NOMO-1 (cell line): ENCODE results near the gene KIF9.
"Not testable (repeated sequence)": the region's sequence is repeated elsewhere in the genome, so short reads cannot be mapped to it uniquely, and the experiment has no call there.

Experiments
- DNase-seq, 2 experiments: peaks; one replicate each; lab custom pipeline; 2025; ENCODE audit not compliant: unreplicated experiment in 2 of 2; lab: John Stamatoyannopoulos, UW

Gene KIF9

DNA sequence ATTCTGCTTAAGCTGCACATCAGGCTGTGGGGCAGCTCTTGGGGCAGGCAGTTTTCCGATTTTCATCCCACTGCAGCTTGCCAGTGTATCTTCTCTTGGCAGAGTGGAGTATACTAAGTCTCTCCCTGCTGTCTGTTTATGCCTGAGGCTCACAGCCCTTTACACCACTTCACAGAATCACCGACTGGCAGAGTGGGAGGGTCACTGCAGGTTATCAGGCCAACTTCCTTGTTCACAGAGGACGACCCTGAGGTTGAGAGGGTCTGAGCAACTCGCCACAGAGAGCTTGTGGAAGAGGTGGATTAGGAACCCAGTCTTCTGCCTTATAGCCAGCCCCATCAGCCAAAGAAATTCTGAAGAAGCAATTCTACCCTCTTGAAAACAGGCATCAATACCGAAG, 30.9 kb downstream of the KIF9 start:
- DNase-seq, result no peak

GRCh38 chr3:47251085-47251484, 31.5 kb downstream of the KIF9 start:
- not testable (repeated sequence) for DNase-seq

- DNase-seq, result peak in 1 of 2 experiments; percentile 31
Measured at GRCh38 chr3:47250309-47251060, 32.1 kb downstream of the KIF9 start.

DNA sequence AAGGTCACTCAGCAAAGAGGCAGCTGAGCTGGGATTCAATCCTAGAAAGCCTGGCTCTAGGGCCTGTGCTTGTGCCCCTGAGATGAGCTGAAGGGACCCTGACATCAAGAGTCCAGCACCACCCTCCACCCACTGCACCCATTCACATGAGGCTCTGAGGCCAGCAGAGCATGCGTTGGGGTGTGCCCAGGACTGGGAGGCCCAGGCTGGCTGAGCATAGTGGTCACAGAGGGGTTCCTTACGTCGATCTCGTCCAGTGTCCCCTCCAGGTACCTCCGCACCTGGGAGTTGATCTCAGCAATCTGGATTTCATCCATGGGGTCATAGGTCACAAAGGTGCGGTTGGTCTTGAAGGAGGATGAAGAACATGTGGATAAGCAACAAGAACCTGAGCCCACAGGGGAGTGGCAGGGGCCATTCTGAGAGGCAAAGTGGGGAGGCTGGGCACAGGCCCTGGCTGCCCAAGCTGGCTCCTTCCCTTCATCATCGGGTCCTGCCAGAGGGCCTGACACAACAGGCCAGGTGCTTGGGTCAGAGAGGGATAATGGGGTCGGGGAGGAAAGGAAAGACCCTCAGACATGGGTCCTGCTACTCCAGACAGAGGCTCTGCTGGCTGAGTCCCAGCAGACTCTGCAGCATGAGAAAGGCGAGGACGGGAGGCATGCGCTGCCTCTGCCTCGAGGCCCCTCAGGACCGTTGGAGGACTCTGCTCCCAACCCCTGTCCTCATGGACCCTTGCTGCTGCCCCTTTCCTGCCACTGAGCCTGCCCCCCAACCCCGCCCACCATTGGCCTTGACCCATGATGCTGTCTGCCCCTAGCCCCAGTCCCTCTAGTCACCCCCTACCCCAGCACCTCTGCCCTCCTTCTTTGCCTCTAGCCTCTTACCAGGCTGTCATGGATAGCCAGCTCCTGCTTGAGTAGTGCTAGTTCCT, 35.2 kb downstream of the KIF9 start:
- DNase-seq, result no peak

DNA sequence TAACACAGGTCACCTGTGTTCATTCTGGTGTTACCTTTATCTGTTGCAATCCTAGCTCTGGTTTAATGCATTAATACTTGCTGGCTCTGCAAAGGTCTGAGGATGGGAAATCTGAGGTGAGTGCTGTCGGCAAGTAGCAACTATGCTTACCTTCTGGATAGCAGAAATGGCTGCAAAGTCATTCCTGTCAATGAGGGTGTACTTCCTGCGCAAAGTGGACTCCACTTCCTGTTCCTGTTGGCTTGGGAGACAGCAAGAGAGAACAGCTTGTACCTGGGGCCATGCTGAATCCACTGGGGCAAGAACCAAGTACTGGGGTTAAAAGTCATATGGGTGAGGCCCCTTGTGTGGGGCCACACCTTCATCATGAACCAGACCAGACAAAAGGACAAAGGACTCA, 37.3 kb downstream of the KIF9 start:
- DNase-seq, result no peak

GRCh38 chr3:47244531-47245100, 38.0 kb downstream of the KIF9 start:
- DNase-seq, result no peak

GRCh38 chr3:47243419-47244147, 39.0 kb downstream of the KIF9 start:
- no peak for DNase-seq

- no peak for DNase-seq
Measured at GRCh38 chr3:47239929-47240328, 42.7 kb downstream of the KIF9 start.

GRCh38 chr3:47238017-47238416, 44.6 kb downstream of the KIF9 start:
- no peak for DNase-seq

DNA sequence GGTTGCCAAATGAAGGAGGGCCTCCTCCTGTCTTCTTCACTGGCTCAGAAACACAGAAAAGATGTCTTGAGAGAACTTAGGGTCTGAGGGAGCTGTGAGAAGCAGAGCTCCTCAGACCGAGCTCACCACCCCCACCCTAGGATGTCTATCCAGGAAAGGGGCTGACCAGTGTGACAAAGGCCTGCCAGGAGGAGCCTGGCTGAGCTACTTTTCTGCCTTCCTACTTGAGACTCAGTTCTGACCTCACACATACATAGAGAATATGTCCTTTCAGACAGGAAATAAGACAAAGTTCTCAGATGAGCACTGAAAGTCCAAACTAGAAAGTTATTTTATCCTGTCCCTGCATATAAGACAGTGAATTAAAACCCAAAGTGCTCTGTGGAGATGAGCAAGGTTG, 54.5 kb downstream of the KIF9 start:
- DNase-seq, result no peak

DNA sequence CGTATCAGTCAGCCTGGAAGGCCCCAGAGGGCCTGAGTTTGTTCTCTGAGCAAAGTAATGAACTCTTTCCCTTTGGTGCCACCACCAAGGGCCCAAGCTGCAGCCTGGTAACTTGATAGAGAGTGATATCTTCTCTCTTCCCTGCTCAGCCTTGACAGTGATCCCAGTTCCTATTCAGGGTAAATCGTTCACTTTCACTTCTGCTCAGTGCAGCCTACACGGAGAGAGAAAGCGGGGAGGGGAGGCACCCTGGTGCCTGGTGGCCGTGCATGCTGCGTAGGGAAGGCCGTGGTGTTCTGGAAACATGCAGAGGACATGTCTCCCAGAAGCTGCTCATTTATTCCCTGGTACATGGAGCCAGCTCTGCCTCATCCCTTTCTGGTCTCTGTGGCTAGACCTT, 54.9 kb downstream of the KIF9 start:
- peak; percentile 57 to 80 for DNase-seq

GRCh38 chr3:47225310-47225906, 57.2 kb downstream of the KIF9 start:
- DNase-seq, result peak; percentile 68 to 94

- no peak for DNase-seq
Measured at GRCh38 chr3:47223755-47224154, 58.8 kb downstream of the KIF9 start.

GRCh38 chr3:47221798-47222197, 60.8 kb downstream of the KIF9 start:
- no peak for DNase-seq

- DNase-seq, result no peak
Measured at GRCh38 chr3:47210863-47211405, 71.7 kb downstream of the KIF9 start.

- DNase-seq, result not testable (repeated sequence)
Measured at GRCh38 chr3:47206022-47206421, 76.6 kb downstream of the KIF9 start.

- DNase-seq, result no peak
Measured at GRCh38 chr3:47204875-47205274, 77.7 kb downstream of the KIF9 start.

- no peak for DNase-seq
Measured at GRCh38 chr3:47202542-47202941, 80.1 kb downstream of the KIF9 start.

GRCh38 chr3:47197287-47197686, 85.3 kb downstream of the KIF9 start:
- DNase-seq, result no peak

- no peak for DNase-seq
Measured at GRCh38 chr3:47194994-47195393, 87.6 kb downstream of the KIF9 start.
